OCI-M1 (cell line): ENCODE results near the gene DDX53.

Source experiments
- DNase-seq: peaks from one replicate; lab custom pipeline; 2025; lab: John Stamatoyannopoulos, UW

The DDX53 gene

GRCh38 chrX:22999696-23000223 lies at the start of gene DDX53:
Gene DDX53, plus strand, starts transcription at chrX:22999960. Its CDS starts 98 bp downstream, at chrX:23000058.
- peak; percentile 84 for DNase-seq

- DNase-seq, result peak; percentile 72
Observed at GRCh38 chrX:22950269-22951266, 49.2 kb upstream of the DDX53 start.

- peak; percentile 56 for DNase-seq
Observed at GRCh38 chrX:22952010-22952409, 47.8 kb upstream of the DDX53 start.

GRCh38 chrX:22958250-22958649 lies 41.5 kb upstream of the DDX53 start:
- DNase-seq, result no peak

- no peak for DNase-seq
Observed at GRCh38 chrX:22959204-22959920, 40.4 kb upstream of the DDX53 start.

- no peak for DNase-seq
Observed at GRCh38 chrX:22963196-22963595, 36.6 kb upstream of the DDX53 start.

GRCh38 chrX:22968494-22968893 lies 31.3 kb upstream of the DDX53 start:
- DNase-seq, result no peak

GRCh38 chrX:22969411-22969810 lies 30.3 kb upstream of the DDX53 start:
- DNase-seq, result peak; percentile 5

- no peak for DNase-seq
Observed at GRCh38 chrX:22970861-22971260, 28.9 kb upstream of the DDX53 start.

- DNase-seq, result no peak
Observed at GRCh38 chrX:22974616-22975015, 25.1 kb upstream of the DDX53 start.

- no peak for DNase-seq
Observed at GRCh38 chrX:22975786-22976185, 24.0 kb upstream of the DDX53 start.

- no peak for DNase-seq
Observed at GRCh38 chrX:22985958-22986357, 13.8 kb upstream of the DDX53 start.

GRCh38 chrX:22987452-22987851 lies 12.3 kb upstream of the DDX53 start:
- no peak for DNase-seq

GRCh38 chrX:23003116-23003515 lies 3.4 kb downstream of the DDX53 start:
- no peak for DNase-seq

GRCh38 chrX:23008431-23009099 lies 8.8 kb downstream of the DDX53 start:
- DNase-seq, result peak; percentile 26

- peak; percentile 15 for DNase-seq
Observed at GRCh38 chrX:23012162-23012561, 12.4 kb downstream of the DDX53 start.

GRCh38 chrX:23012636-23013035 lies 12.9 kb downstream of the DDX53 start:
- DNase-seq, result no peak

GRCh38 chrX:23013366-23013765 lies 13.6 kb downstream of the DDX53 start:
- DNase-seq, result no peak

GRCh38 chrX:23031600-23031999 lies 31.8 kb downstream of the DDX53 start:
- no peak for DNase-seq

GRCh38 chrX:23035493-23035892 lies 35.7 kb downstream of the DDX53 start:
- peak; percentile 13 for DNase-seq

- DNase-seq, result no peak
Observed at GRCh38 chrX:23046443-23046842, 46.7 kb downstream of the DDX53 start.
